GM12892 (cell line): ENCODE data around the gene EXOC5.
"Not testable (repeated sequence)": the region's sequence is repeated elsewhere in the genome, so short reads cannot be mapped to it uniquely, and the experiment has no call there.

ENCODE experiments used
- POLR2A ChIP-seq: IDR thresholded peaks from 2 replicates; pipeline ENCODE4 v1.6.1; 2011; ENCODE audit warnings: low read depth, low read length, control low read depth
- POLR2AphosphoS5 ChIP-seq: IDR thresholded peaks from 2 replicates; pipeline ENCODE4 v1.6.1; 2011; ENCODE audit warnings: low read depth, low read length, control low read depth
- TAF1 ChIP-seq: IDR thresholded peaks from 2 replicates; pipeline ENCODE4 v1.6.1; 2011; ENCODE audit warnings: low read depth, mild to moderate bottlenecking, control low read depth, low read length, borderline replicate concordance

GRCh38 chr14:57258221-57258620 lies 10.5 kb downstream of the EXOC5 start:
- not testable (repeated sequence) for TF ChIP-seq POLR2A, POLR2AphosphoS5, TAF1
